ENCODE data around the gene RXRG.

RXRG gene

DNA sequence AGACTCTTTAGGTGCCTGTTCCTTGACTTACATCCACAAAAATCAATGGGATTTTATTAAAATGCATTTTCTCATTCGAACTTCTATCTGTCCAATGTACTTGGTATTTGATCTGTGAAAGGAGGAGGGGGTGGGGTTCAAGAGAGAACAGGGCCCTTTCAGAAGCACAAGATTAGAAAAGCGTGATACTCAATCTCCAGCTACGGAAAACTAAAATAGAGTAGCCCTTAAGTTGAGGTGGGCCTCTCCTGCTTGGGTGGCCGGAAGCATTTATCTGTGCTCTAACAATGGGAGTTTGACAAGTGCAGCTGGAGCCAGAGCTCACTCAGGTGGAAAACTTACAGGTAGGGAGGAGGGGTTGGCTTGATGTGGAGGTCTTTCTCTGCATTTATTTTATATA, 462 bp upstream of the RXRG start:
- DNase-seq = no peak

DNA sequence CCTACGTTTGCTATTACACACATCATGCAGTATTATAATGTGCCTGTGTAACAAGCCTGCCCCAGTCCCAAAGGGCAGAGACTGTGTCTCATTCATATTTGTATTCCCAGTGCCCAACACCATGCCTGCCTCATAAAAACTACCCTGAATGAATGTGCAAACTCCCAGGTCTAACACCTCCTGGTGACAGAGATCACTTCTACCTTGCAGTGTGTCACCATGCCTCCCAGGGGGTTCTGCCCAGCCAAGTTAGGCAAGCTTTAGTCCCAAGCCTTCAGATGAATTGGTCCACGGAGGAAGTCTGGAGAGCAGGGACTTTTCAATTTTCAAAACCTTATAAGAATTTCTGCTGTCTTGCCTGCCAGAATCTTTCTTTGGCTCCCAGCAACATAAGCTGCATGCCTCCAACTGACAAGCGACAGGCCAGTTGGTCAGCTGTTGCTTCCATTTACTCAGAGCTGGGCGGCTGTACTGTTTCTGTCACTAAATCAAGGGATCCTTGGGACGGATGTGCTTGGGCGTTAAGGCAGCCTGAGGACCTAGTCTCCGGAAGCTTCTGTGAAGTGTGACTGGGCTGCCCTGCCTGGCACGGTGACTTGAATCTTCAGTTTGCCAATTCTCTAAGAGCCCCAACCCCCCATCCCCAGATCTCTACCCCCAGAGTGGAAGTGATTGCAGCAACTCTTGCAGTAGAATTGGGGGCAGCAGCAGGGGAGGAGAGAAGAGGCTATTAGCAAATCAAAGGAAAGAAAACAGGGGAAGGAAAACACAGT, 1.2 kb downstream of the RXRG start:
- DNase-seq = no peak

DNA sequence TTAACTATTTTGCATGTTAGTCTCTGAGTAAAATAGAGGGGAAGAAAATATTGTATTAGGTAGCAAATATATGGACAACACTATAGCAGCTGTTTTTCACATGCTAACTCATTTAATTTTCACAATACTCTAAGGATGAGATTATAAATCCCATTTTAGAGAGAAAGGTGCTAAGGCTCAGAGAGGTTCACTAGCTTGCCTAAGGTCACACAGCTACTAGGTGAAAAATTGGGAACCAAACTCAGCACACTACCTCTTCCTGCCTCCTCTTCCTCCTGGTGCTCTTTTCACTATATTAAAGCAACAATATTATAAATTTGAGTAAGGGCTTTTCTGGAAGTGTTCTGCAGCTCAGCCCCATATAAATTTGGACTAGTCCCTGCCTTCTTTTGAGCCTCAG, 2.3 kb downstream of the RXRG start:
- DNase-seq = no peak

DNA sequence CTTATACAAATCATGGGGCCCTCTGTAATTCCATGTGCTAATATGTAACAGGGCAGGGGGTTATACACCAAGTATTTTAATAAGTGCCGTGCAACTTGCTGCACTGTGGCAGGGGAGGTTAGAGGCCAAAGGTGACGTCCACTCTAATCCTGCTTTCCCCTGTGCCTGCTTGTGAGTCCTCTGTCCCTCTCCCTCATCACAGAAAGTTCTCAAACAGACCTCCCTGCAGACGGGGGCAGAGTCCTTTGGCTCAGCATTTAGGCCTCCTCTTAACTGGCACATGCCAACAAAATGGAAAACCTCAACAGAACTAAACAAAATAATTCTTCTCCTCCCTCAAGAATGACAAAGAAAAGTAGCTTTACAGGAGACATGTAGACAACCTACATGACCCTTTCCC, 2.9 kb downstream of the RXRG start:
- DNase-seq = no peak

DNA sequence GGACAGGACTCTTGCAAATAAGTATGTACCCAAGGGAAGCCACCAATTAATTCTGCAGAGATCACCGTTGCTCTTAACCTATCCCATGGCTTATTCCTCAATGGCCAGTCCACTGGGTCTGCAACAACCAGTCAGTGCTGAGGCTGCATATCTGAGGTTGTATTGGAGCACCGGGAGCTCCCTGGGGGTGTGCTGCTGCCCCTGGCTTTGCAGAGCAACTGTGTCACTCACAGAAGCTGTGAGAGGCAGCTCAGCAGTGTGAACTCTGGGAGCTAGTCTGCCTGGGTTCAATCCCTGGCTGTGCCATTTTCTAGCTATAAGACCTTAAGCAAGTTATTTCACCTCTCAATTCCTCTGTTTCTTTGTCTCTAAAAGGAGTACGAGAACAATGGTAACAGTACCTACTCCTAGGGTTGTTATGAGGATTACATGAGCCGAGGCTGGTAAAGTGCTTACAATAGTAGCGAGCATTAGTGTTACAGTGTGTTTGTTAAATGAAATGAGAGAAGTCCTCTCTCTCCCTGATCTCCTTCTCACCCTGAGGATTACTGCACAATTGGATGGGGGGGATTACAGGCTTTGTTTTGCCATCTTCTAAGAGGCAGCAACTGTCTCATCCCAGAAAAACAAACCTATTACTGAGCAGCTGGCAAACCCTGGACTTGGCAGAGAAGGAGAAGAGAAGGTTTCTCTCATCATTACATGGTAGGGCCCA, 3.6 kb downstream of the RXRG start:
- no peak for DNase-seq

DNA sequence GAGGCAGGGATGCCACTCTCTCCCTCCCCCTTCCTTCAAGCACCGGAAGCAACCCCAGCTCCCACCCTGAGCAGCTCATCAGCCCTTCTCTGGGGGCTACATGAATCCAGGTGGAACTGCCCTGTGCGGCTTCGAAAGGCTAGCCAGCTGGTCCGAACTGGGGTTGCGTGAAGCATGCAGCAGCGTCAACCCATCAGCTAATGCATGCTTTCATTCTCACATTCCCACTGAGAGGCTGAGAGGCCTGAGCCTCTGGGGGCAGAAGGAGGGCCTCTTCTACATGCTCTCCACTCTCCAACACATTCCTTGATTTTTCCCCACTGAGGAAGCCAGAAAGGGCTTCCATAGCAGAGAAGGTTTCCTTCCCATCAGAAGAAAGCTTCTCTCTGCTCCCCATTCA, 5.6 kb downstream of the RXRG start:
- no peak for DNase-seq

DNA sequence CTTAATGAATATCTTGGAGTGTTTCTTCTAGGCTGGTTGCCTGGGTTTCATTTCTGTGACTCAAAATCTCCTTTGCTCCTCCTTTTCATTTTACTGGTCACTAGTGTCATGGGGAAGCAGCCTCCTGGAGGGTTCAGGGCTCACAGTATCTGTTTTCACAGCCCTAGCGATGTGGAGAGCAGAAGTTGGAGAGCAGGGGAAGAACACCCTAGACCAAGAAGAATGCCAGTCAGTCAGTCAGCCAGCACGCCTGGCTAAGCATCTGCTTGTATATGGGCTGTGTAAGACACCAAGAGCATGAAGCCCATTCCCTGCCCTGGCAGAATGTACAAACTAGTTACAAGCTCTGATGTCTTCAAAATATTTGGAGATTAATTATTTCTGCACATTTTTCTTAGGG, 7.9 kb downstream of the RXRG start:
- DNase-seq = no peak

DNA sequence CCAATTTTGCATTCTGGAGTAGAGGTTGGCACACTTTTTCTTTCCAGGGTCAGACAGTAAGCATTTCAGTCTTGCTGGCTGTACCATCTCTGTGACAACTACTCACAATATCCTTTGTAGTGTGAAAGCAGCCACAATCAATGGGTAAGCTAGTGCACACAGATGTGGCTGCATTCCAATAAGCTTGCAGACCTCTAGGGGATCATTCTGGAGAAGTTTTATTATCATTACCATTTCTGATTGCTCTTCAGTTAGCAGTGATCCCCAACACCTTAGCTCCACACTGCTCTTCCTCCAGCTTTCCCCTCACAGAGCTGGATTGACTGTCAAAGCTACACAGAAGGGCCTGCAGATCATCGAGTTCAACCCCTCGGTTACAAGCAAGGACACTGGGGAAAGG, 9.1 kb downstream of the RXRG start:
- DNase-seq = no peak

DNA sequence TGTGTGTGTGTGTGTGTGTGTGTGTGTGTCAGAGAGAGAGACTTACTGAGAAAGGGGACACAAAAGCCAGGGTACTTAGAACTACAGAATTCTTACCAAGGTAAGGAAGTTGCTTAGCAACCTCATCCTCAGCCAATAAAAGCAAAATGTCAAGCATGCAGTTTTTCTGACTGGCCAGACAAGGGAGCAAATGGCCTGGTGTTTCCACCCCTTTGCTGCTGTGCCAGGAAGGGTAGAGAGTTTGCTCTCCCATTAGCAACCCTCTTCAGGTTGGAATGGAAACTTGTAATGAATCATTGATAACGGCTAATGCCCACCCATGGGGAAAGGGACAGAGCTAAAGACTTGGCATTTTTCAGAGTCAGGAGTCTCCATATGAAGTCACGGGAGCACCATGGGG, 10.6 kb downstream of the RXRG start:
- no peak for DNase-seq

DNA sequence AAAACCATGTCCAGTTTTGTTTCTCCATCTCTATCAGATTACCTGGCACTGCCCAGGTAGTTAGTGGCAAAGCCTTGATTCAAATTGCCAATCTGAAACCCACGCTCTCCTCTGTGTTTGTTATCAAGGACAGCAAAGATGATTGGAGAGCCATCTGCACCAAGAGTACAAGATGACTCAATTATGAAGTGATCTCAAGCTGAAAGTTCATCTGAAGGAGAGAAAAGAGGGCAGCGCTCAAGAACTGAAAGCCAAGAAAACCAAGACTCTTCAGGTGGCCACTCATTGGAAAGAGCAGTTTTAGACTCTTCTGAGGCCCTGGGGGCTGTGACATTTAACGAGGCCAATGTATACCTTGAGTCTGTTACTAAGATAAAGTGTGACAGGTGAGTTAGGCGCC, 13.8 kb downstream of the RXRG start:
- no peak for DNase-seq

DNA sequence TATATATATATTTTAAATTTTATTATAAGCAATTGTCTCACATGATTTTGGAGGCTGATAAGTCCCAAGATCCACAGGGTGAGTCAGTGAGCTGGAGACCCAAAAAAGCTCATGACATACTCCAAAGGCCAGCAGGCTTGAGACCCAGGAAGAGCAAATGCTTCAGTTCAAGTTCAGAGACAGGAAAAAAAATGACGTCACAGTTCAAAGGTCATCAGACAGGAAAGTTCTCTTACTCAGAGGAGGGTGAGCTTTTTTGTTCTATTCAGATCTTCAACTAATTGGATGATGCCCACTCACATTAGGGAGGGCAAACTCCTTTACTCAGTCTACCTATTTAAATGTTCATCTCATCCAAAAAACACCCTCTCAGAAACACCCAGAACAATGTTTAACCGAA, 18.2 kb downstream of the RXRG start:
- no peak for DNase-seq

DNA sequence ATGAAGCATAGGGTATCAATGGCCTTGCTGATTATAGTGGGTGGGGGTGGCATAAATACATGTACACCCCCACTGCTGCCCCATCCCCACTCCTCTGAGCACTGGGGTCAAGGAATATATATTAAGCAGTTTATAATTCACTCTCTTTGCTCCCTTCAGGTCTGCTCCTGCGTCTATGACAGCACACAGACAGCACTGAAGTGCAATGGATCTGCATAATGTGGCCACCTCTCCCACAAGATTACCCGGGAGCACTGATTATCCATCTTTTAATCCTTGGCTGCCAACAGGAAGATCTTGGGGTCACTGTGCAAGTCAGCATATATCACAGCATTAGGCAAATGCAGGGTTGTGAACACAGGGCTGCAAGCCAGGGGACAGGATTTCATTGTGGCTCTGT, 19.3 kb downstream of the RXRG start:
- no peak for DNase-seq

DNA sequence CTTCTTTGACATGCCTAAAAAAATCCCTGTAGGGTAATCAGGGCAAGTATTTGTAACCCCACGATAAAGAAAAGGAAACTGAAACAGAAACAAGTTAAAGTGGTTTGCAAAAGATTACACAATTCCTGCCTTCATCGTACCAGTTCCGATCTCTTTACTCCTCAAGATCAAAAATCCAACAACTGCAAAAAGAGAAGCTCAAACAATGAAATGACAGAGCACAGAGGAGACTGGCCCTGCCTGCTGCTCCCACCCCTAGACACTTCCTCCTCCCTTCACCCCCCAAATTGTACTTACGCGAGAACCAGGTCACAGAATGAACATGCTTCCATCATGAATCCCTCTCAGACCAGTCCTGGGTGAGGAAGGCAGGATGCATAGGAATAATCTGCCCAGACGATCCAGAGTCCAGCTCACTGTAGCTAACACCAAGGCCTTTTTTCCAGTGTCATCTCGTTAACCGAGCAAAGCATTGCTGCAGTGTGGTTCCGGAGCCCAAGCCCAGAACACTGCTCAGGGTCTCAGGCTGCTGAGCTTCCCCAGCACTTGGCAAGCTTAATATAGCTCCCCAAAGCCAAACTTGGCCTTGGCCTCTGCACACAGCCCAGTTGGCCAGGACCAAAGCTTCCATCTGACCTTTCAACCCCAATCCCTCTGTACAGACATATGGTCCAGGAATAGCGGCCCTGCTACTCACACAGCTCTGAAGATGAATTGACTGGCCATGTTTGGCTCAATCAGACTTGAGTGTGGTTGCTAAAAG, 20.3 kb downstream of the RXRG start:
- no peak for DNase-seq

DNA sequence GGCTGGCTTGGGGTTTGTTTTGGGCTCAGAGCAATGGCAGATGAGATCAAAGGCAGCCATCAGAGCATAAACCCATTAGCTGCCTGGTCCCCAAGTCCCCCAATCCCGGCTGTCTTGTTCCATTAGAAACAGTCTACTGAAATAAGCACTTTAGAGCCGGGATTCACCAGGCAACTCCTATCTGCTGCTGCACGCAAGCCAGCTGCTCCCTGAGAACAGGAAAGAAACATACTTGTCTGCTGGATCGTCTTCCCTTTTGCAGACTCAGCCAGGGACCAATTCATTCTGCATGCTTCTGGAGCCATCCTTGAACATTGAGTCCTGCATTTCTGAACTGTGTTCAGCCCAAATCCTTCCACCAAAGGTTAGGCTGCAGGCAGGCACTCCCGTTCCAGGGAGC, 21.8 kb downstream of the RXRG start:
- no peak for DNase-seq

DNA sequence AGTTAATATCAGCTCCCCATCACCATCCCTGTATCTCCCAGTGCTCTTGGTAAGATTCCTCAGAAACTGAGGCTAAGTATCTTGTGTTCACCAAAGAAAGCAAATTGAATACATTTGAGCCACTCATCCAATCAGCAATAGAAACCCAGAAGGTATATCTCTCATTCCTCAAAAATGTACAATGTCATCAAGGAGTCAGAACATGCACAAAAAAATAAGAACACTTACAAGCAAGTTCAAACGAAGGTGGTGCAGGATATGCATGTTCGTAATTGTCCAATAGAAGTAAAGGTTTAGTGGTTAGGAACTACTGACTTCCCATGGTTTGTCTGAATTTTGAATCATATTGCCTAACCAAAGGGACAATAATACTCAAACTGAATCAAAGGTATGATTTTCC, 24.3 kb downstream of the RXRG start:
- no peak for DNase-seq

DNA sequence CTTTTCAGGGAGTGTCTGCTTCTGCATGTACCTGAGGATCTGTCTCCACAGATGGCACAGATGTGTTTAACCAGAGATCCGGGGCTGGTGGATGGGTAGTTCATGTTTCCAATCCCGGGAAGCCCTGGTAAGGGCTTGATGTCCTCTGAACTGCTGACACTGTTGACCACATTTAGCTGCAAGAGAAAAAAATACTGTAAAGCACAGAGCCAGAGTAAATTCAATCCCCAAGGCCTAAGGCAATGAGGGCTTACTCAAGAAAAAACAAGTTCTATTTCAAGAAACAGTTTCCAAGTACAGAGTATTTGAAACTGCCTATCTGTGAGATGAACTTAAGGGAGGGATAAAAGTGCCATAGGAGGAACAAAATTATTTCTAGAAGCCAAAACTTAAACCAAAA, 25.1 kb downstream of the RXRG start:
- DNase-seq = no peak

DNA sequence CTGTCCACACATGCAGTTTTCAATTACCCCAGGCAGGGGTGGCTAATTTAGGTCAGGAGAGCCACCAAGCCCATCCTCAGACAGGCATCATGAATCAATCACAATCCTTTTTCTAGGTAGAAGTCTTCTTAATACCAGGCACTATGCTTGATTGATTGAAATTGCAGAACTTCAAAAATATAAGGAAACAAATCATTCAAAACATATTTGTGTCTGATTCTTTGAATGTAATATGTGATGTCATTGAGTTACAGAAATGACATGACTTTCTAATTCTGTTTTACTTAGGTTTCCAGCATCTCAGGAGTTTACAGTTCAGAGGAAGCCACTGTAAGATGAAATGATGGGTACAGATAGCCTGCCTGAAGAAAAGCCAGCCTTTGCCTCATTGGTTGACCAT, 26.7 kb downstream of the RXRG start:
- DNase-seq = no peak

DNA sequence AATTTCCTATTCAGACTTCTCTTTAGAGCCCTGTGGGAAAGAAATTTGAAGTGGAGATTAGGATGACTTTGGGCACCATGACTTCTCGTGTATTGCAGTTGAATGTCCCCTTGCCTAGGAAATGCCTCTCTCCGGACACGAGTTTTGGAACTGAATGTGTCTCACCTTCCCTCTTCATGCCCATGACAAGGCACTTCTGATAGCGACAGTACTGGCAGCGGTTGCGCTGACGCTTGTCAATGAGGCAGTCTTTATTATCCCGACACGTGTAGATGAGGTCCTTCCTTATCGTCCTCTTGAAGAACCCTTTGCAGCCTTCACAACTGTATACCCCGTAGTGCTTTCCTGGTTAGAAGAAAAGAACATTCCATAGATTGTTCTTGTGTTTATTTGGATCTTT, 28.1 kb downstream of the RXRG start:
- no peak for DNase-seq

DNA sequence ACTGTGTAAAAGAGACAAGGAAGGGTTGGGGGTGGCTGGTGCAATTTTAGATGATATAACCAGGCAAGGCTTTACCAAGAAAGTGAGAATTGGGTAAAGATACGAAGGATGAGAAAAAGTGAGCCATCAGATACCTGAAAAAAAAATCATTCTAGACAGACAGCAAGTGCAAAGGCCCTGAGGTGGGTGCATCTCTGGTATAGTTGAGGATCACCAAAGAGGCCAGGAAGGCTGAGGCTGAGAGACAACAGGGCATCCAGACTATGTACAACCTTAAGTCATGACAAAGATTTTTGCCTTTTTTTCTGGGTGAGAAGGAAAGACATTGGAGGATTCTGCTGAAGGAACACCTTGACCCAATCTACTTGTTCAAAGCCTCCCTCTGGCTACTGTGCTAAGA, 29.9 kb downstream of the RXRG start:
- no peak for DNase-seq

DNA sequence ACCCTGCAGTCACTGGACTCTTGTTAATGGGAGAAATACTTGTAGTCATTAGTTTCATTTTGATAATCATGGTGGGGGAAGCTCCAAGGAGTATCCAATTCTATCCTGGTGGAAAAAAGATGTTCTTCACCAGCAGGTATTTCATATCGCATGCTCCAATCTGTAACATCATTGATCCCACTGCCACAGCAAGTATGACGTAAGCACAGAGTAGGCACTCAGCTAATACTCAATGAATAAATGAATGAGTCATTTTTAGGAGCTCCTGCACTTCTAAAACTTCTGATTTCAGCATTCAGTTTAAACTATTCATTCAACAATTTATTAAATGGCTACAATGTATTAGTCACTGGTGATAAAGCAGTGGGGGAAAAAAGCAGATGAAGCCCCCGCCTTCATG, 30.3 kb downstream of the RXRG start:
- no peak for DNase-seq

DNA sequence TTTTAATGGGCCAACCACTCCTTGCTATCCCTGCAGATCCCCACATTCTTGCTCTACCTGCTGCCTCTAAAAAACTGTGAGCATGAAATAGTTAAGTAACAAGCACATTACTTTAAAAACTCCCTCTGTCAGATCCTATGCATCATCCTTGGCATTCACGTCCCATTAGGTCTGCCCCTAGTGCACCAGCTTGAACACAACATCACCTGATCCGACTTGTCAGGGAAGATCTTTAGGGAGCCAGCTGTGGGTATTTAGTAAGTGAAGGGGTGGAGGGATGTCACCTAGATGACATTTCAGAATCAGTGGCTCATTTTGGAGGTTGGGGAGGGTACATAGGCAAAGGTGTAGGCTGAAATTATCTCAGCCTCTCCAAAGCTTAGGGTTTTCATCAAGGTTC, 33.5 kb downstream of the RXRG start:
- DNase-seq = no peak

DNA sequence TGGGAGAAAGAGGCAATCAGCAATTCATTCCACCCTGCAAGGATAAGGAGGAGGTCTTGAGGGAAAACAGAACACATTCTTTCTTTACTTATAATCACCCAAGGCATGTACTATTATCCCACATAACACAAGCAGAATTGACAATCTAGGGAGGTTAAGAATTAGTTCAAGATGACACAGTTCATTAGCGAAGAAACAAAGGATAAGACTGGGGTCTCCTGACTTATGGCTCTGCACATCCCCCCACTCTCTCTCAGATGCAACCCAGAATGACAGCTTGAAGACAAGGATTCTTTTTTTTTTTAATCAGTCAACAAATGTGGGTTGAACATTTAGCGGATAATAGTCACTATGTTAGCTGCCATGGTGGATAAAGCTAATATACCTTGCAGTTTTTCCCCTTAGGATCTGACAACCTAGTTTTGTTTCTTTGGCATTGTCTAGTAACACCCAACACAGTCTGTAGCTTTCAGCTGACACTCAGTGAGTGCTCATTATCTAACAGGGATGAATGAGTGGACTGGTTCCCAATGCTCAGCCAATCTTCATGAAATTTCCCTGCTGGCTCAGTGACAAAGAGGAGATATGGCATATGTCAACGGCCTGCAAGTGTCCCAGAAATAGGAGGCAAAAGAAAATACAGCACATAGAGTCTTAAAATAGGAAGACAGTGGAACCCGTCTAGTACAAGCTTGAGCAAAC, 35.1 kb downstream of the RXRG start:
- no peak for DNase-seq

DNA sequence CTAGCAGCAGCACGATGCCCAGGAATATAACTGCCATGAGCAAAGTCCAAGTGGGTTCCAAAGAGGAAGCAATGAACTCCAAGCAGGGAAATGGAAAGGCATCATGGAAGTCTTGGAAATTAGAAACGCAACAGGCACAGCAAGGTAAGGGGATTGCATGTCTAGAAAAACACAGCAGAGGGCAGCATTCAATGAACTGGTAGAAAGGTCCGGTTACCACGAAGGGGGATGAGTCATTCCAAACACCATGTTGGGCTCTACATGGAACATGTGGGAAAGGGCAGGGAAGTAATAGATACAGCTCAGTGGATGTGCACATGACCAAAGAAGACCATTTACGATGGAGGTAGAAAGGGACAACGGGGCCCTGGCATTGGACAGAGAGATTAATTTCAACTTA, 36.4 kb downstream of the RXRG start:
- no peak for DNase-seq

DNA sequence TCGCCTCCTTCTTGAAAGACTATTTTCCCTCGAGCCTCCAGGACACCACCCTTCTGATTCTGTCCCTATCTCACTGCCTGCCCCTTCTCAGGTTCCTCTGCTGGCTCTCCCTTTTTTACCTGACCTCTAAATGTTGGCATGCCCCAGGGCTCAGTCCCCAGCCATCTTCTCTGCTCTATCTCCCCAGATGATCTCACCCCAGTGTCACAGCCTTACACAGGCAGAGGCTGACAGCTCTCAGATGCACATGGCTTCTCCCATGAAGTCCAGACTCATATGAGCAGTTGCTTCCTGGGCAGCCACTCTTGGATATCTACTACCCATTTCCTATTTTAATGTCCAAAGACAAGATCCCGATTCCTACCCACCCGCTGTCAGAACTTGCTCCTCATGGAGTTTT, 37.5 kb downstream of the RXRG start:
- DNase-seq = no peak

All from activated CD4-positive, alpha-beta T cell treated with anti-CD3 and anti-CD28 coated beads, Interleukin-2, amount 50 U/mL, for 48 hours (primary cell).